Esophagus squamous epithelium (tissue), 4 donors: ENCODE data around the gene LIN9.

Experiments
- CTCF ChIP-seq, 6 experiments: fragments of 450-650 bp in 4 of 6; fragments of 200-600 bp in 2 of 6; sonication (generic) in 2 of 6; IDR thresholded peaks; one replicate each; pipeline ENCODE4 v1.5.1; 2016 to 2019; ENCODE audit warnings: antibody characterized with exemption in 6 of 6, mild to moderate bottlenecking in 4 of 6, moderate library complexity in 4 of 6
- POLR2A ChIP-seq, 4 donors: fragments of 450-650 bp; IDR thresholded peaks; one replicate each; pipeline ENCODE4 v1.6.1; 2017; ENCODE audit warnings: antibody characterized with exemption in 4 of 4, mild to moderate bottlenecking in 4 of 4, moderate library complexity in 3 of 4

- no peak for TF ChIP-seq CTCF (IDR thresholded peaks at IDR 0.05)
- TF ChIP-seq POLR2A (IDR thresholded peaks at IDR 0.05) = no peak
Observed at GRCh38 chr1:226261818-226262217, 47.1 kb downstream of the LIN9 start.
